C4-2B (cell line): ENCODE results near the gene NPLOC4.

ENCODE experiments used
- H3K27ac ChIP-seq: fragments of 450-650 bp; 2 replicates; pipeline ENCODE4 v1.5.1; 2017
- ZFX ChIP-seq: fragments of 450-650 bp; IDR thresholded peaks from 2 replicates; pipeline ENCODE4 v1.6.1; 2017
- TF ChIP-seq, protein P1 (sequence below): fragments of 450-650 bp; conservative IDR thresholded peaks from 2 replicates; pipeline ENCODE4 v1.5.1; 2017; ENCODE audit warnings: mild to moderate bottlenecking

NPLOC4 gene

DNA sequence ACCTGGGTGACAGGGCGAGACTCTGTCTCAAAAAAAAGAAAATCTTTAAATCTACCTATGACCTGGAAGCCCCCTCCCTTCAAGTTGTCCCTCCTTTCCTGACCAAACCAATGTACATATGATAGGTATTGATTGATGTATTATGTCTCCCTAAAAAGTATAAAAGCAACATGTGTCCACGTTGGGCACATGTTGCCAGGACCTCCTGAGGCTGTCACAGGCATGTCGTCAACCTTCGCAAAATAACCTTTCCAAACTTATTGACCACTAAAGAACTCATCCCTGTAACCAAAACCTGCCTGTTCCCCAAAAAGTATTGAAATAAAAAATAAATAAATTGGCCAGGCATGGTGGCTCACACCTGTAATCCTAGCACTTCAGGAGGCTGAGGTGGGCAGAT lies 25.1 kb upstream of the NPLOC4 start:
- no peak overlapping the region for H3K27ac ChIP-seq
- no peak for TF ChIP-seq ZFX
- TF ChIP-seq, protein P1, sequence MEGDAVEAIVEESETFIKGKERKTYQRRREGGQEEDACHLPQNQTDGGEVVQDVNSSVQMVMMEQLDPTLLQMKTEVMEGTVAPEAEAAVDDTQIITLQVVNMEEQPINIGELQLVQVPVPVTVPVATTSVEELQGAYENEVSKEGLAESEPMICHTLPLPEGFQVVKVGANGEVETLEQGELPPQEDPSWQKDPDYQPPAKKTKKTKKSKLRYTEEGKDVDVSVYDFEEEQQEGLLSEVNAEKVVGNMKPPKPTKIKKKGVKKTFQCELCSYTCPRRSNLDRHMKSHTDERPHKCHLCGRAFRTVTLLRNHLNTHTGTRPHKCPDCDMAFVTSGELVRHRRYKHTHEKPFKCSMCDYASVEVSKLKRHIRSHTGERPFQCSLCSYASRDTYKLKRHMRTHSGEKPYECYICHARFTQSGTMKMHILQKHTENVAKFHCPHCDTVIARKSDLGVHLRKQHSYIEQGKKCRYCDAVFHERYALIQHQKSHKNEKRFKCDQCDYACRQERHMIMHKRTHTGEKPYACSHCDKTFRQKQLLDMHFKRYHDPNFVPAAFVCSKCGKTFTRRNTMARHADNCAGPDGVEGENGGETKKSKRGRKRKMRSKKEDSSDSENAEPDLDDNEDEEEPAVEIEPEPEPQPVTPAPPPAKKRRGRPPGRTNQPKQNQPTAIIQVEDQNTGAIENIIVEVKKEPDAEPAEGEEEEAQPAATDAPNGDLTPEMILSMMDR = no peak

DNA sequence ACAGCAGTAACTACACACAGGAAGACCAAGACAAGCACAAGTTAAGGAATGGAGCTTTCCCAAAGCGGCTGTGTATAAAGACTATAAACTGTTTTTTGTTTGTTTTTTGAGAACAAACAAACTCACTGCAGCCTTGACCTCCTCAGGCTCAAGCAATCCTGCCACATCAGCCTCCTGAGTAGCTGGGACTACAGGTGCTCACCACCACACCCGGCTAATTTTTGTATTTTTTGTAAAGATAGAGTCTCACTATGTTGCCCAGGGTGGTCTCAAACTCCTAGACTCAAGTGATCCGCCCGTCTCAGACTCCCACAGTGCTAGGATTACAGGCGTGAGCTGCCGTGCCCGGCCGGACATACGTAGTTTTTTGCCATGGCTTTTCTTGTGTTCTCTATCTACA lies 23.5 kb upstream of the NPLOC4 start:
- TF ChIP-seq, protein P1 = no peak
- no peak for TF ChIP-seq ZFX
- H3K27ac ChIP-seq = peak overlapping the region; percentile 70

DNA sequence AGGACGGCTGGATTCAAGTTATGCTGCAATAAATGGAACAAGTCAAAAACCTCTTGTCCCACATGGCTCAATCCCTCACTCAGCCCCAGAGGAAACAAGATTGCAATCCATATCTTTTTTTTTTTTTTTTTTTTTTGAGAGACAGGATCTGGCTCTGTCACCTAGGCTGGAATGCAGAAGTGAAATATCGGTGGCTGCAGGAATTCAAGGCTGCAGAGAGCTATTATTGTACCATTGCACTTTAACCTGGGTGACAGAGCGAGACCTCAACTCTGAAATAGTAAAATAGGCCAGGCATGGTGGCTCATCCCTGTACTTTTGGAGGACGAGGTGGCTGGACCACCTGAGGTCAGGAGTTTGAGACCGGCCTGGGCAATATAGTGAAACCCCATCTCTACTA lies 22.1 kb upstream of the NPLOC4 start:
- TF ChIP-seq ZFX = no peak
- TF ChIP-seq, protein P1 = no peak
- H3K27ac ChIP-seq = peak overlapping the region; percentile 70

DNA sequence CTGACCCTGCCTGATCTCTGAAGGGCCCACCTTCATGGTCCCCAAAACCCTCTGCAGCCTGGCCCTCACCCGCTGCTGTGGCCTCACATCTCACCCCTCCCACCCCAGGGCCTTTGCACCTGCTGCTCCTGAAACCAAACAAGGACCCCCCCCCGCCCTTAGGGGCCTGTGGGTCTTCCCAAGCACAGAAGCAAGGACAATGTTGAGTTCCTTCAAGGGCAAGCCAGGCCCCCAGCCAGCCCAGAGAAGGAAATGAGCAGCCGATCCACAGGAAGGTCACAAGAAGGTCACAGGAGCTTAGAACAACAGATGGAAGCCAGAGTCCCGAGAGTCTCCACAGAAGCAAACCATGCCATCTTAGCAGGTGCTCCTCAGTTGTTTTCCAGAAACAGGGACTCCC lies 19.9 kb upstream of the NPLOC4 start:
- no peak for TF ChIP-seq ZFX
- TF ChIP-seq, protein P1 = no peak
- H3K27ac ChIP-seq = no peak overlapping the region

DNA sequence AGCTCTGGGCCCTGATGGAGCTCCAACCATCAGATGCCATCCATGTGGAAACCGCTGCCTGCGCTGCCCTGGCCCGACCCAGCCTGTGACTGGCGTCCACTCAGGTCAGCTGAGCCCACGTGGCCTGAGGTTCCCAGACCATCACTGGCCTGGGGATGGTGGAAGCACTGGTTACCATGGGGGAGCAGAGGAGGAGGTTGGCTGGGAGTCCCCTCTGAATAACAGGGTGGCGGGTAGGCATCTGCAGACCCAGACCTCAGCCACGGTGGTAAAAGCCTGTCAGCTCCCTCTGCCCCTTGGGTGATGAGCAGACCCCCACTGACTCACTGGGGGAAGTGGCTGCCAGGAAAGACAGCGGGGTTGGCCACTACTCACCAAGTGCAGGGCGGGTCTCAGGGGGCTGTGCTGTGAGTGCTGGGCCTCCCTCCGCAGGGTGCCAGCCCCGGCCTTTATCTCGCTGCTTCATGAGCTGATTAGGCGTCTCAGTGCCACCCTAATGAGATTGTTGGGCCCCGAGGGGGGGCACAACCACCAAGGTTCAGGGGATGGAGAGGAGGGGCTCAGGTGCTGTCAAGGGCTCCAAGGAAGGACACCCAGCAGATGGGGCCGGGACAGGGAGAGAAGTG lies 19.3 kb upstream of the NPLOC4 start, which contains the start of gene PDE6G:
TSS of gene PDE6G (minus strand) at position 425 of the 626 bp plus-strand sequence. CDS start 3,237 bp downstream, outside the sequence.
- TF ChIP-seq ZFX = no peak
- TF ChIP-seq, protein P1 = no peak
- no peak within 1 kb of the TSS; the same call in 1 of the 2 replicates for H3K27ac ChIP-seq

DNA sequence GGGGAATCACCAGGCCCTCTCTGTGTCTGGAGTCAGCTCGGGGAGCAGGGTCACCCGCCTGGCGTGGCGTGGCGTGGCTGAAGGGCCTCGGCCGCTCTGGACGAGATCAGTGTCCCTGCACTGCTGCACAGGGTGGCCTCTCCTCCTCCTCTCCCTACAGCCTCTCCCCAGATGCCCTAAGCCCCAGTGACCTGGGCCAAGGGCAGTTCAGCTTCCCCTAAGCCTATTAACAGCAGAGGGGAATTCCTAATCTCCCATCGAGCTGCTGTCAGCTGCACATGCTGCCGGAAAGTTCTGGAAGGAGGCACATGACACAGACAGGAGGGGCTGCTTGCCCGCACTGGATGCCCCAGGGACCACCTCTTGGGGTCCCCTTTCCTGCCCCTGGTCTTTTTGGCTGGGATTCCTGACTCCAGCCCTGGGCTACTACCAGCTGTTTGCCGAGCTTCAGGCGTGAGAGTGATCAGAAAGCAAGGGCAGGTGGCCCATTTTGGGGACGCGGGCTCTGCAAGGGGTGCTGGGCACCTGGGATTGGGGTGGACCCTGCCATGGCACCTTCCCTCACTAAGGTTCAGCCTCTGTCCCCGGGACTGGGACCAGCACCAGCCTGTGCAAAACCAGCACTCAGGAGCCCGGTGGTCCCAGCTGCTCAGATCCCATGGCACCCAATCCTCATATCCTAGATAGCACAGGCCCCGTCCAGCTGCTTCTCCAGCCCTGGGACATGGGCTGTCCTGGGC lies 18.6 kb upstream of the NPLOC4 start:
- TF ChIP-seq ZFX = no peak
- TF ChIP-seq, protein P1 = no peak
- no peak overlapping the region; the same call in 1 of the 2 replicates for H3K27ac ChIP-seq
